Karpas-422 (cell line): ENCODE results near the gene TP53I11. TPM values are rescaled to one million over a fixed set of nuclear protein-coding genes. Genes with fewer than 3 reads are reported as not detected.

Source experiments
- DNase-seq: peaks from one replicate; pipeline ENCODE4 v3.0.0-alpha.2; 2015
- H2AFZ ChIP-seq: fragments of 200-600 bp; sonication (generic); 2 replicates; pipeline ENCODE4 v1.6.1; 2014; ENCODE audit warnings: antibody characterized with exemption, low read length, mixed read lengths
- H3K27ac ChIP-seq: fragments of 200-600 bp; sonication (generic); 2 replicates; pipeline ENCODE4 v1.5.1; 2014; ENCODE audit warnings: mild to moderate bottlenecking, low read length, moderate library complexity
- H3K27me3 ChIP-seq: fragments of 200-600 bp; sonication (generic); 2 replicates; pipeline ENCODE4 v1.6.1; 2014; ENCODE audit warnings: low read length, mixed read lengths
- H3K36me3 ChIP-seq: fragments of 200-600 bp; sonication (generic); 2 replicates; pipeline ENCODE4 v1.6.1; 2014; ENCODE audit warnings: low read length, mixed read lengths; ENCODE audit not compliant: insufficient read depth
- H3K4me1 ChIP-seq: fragments of 200-600 bp; sonication (generic); 2 replicates; pipeline ENCODE4 v1.6.1; 2014; ENCODE audit warnings: mild to moderate bottlenecking, low read length, mixed read lengths
- H3K4me2 ChIP-seq: fragments of 200-600 bp; sonication (generic); 2 replicates; pipeline ENCODE4 v1.6.1; 2014; ENCODE audit warnings: low read length, low read depth, mild to moderate bottlenecking; ENCODE audit not compliant: poor library complexity, severe bottlenecking
- H3K4me3 ChIP-seq: fragments of 200-600 bp; sonication (generic); 2 replicates; pipeline ENCODE4 v1.5.1; 2014; ENCODE audit warnings: mild to moderate bottlenecking, antibody characterized with exemption, low read length, mixed read lengths
- H3K79me2 ChIP-seq: fragments of 200-600 bp; sonication (generic); 2 replicates; pipeline ENCODE4 v1.6.1; 2014; ENCODE audit warnings: mild to moderate bottlenecking, low read length, mixed read lengths
- H3K9ac ChIP-seq: fragments of 200-600 bp; sonication (generic); 2 replicates; pipeline ENCODE4 v1.6.0; 2014; ENCODE audit warnings: low read length
- H3K9me2 ChIP-seq: fragments of 200-600 bp; sonication (generic), shearing (Covaris generic); replicated peaks from 2 replicates; pipeline ENCODE4 v1.6.0; 2014; ENCODE audit warnings: mild to moderate bottlenecking, low read length, moderate library complexity; ENCODE audit not compliant: insufficient read depth
- H3K9me3 ChIP-seq: fragments of 300-700, 200-600 bp; sonication (generic); 2 replicates; pipeline ENCODE4 v1.6.1; 2014; ENCODE audit warnings: low read length, mixed read lengths
- H4K20me1 ChIP-seq: fragments of 200-600 bp; sonication (generic); 2 replicates; pipeline ENCODE4 v1.6.1; 2014; ENCODE audit warnings: mild to moderate bottlenecking, antibody characterized with exemption, low read length, low read depth; ENCODE audit not compliant: insufficient read depth
- total RNA-seq: library from RNA; depleted of rRNA; stranded (reverse); fragments of >200 nt; shearing (Covaris generic); gene quantifications from 2 replicates; pipeline ENCODE4 v1.2.3, GENCODE V29; 2014; ENCODE audit warnings: low replicate concordance

TP53I11 gene
- total RNA-seq, 1 experiment from 2014 or later: 0.34 TPM

- no peak overlapping the region for H3K4me2 ChIP-seq
- H3K9me3 ChIP-seq: no peaks in the 10 kb centered on the region
- no peak overlapping the region for H2AFZ ChIP-seq
- no peak for DNase-seq
- H3K27me3 ChIP-seq: no peaks in the 10 kb centered on the region
- H3K4me3 ChIP-seq: no peak overlapping the region
- H4K20me1 ChIP-seq: no peaks in the 10 kb centered on the region
- H3K79me2 ChIP-seq: no peaks in the 10 kb centered on the region
- H3K9me2 ChIP-seq: no peaks in the 10 kb centered on the region
- H3K27ac ChIP-seq: no peak overlapping the region
- H3K36me3 ChIP-seq: no peaks in the 10 kb centered on the region
- no peak overlapping the region for H3K9ac ChIP-seq
- no peaks in the 10 kb centered on the region for H3K4me1 ChIP-seq
Observed at GRCh38 chr11:44893308-44893822, 57.3 kb downstream of the TP53I11 start.

GRCh38 chr11:44892843-44893242 is 57.8 kb downstream of the TP53I11 start:
- Histone ChIP-seq H4K20me1 (no peaks in the 10 kb centered on the region; the same call in 1 of the 2 replicates), H3K4me2 (no peak overlapping the region), H3K9me2 (no peaks in the 10 kb centered on the region), H3K4me1 (no peaks in the 10 kb centered on the region), H3K9ac (no peak overlapping the region), H3K36me3 (no peaks in the 10 kb centered on the region), H3K27ac (no peak overlapping the region), H3K27me3 (no peaks in the 10 kb centered on the region), H3K9me3 (no peaks in the 10 kb centered on the region), H3K79me2 (no peaks in the 10 kb centered on the region), H2AFZ (no peak overlapping the region), H3K4me3 (no peak overlapping the region)
- DNase-seq: no peak

GRCh38 chr11:44889266-44889665 is 61.4 kb downstream of the TP53I11 start:
- H4K20me1 ChIP-seq: no peaks in the 10 kb centered on the region; the same call in 1 of the 2 replicates
- DNase-seq: no peak
- H2AFZ ChIP-seq: no peak overlapping the region
- no peaks in the 10 kb centered on the region for H3K9me3 ChIP-seq
- no peak overlapping the region for H3K4me3 ChIP-seq
- no peaks in the 10 kb centered on the region for H3K9me2 ChIP-seq
- H3K36me3 ChIP-seq: no peaks in the 10 kb centered on the region
- no peaks in the 10 kb centered on the region for H3K4me1 ChIP-seq
- no peak overlapping the region for H3K9ac ChIP-seq
- H3K27me3 ChIP-seq: no peaks in the 10 kb centered on the region
- H3K27ac ChIP-seq: no peak overlapping the region
- H3K79me2 ChIP-seq: no peaks in the 10 kb centered on the region
- no peak overlapping the region for H3K4me2 ChIP-seq

GRCh38 chr11:44887636-44888035 is 63.0 kb downstream of the TP53I11 start:
- H3K27me3 ChIP-seq: no peaks in the 10 kb centered on the region
- H4K20me1 ChIP-seq: no peaks in the 10 kb centered on the region; the same call in 1 of the 2 replicates
- no peaks in the 10 kb centered on the region for H3K9me3 ChIP-seq
- no peak overlapping the region for H2AFZ ChIP-seq
- no peak overlapping the region for H3K4me3 ChIP-seq
- DNase-seq: no peak
- no peak overlapping the region for H3K9ac ChIP-seq
- H3K36me3 ChIP-seq: no peaks in the 10 kb centered on the region
- no peaks in the 10 kb centered on the region for H3K4me1 ChIP-seq
- no peaks in the 10 kb centered on the region for H3K9me2 ChIP-seq
- H3K79me2 ChIP-seq: no peaks in the 10 kb centered on the region
- no peak overlapping the region for H3K4me2 ChIP-seq
- no peak overlapping the region for H3K27ac ChIP-seq

GRCh38 chr11:44886790-44887140 is 63.9 kb downstream of the TP53I11 start:
- no peak overlapping the region for H3K27ac ChIP-seq
- no peaks in the 10 kb centered on the region for H3K79me2 ChIP-seq
- no peaks in the 10 kb centered on the region for H3K36me3 ChIP-seq
- H3K9me3 ChIP-seq: no peaks in the 10 kb centered on the region
- no peak overlapping the region for H3K9ac ChIP-seq
- H3K4me1 ChIP-seq: no peaks in the 10 kb centered on the region
- no peaks in the 10 kb centered on the region for H3K27me3 ChIP-seq
- H3K9me2 ChIP-seq: no peaks in the 10 kb centered on the region
- H2AFZ ChIP-seq: no peak overlapping the region
- H3K4me2 ChIP-seq: no peak overlapping the region
- H3K4me3 ChIP-seq: no peak overlapping the region
- no peak for DNase-seq
- no peaks in the 10 kb centered on the region; the same call in 1 of the 2 replicates for H4K20me1 ChIP-seq

- no peak for DNase-seq
- no peak overlapping the region for H3K27ac ChIP-seq
- H3K4me1 ChIP-seq: no peaks in the 10 kb centered on the region
Observed at GRCh38 chr11:44885919-44886789, 64.5 kb downstream of the TP53I11 start.

GRCh38 chr11:44885065-44885810 is 65.4 kb downstream of the TP53I11 start:
- Histone ChIP-seq H3K27me3 (no peaks in the 10 kb centered on the region), H3K9ac (no peak overlapping the region), H3K27ac (no peak overlapping the region), H3K9me3 (no peaks in the 10 kb centered on the region), H3K9me2 (no peaks in the 10 kb centered on the region), H3K4me3 (no peak overlapping the region), H3K36me3 (no peaks in the 10 kb centered on the region), H2AFZ (no peak overlapping the region), H3K79me2 (no peaks in the 10 kb centered on the region), H4K20me1 (no peaks in the 10 kb centered on the region; the same call in 1 of the 2 replicates), H3K4me1 (no peaks in the 10 kb centered on the region), H3K4me2 (no peak overlapping the region)
- no peak for DNase-seq

More at GRCh38 chr11:44885919-44886789, 64.5 kb downstream of the TP53I11 start:
- H3K4me3 ChIP-seq: no peak overlapping the region
- no peaks in the 10 kb centered on the region; the same call in 1 of the 2 replicates for H4K20me1 ChIP-seq
- H3K36me3 ChIP-seq: no peaks in the 10 kb centered on the region
- H3K9me2 ChIP-seq: no peaks in the 10 kb centered on the region
- H3K4me2 ChIP-seq: no peak overlapping the region
- H3K9me3 ChIP-seq: no peaks in the 10 kb centered on the region
- no peak overlapping the region for H3K9ac ChIP-seq
- no peaks in the 10 kb centered on the region for H3K79me2 ChIP-seq
- H2AFZ ChIP-seq: no peak overlapping the region
- H3K27me3 ChIP-seq: no peaks in the 10 kb centered on the region

- Histone ChIP-seq H4K20me1 (no peaks in the 10 kb centered on the region; the same call in 1 of the 2 replicates), H3K9ac (no peak overlapping the region), H3K9me3 (no peaks in the 10 kb centered on the region), H3K79me2 (no peaks in the 10 kb centered on the region), H2AFZ (no peak overlapping the region), H3K9me2 (no peaks in the 10 kb centered on the region), H3K4me1 (no peaks in the 10 kb centered on the region), H3K27ac (no peak overlapping the region), H3K4me2 (no peak overlapping the region), H3K27me3 (no peaks in the 10 kb centered on the region), H3K4me3 (no peak overlapping the region), H3K36me3 (no peaks in the 10 kb centered on the region)
- no peak for DNase-seq
Observed at GRCh38 chr11:44884056-44884455, 66.6 kb downstream of the TP53I11 start.
